B cell (primary cell): ENCODE data around the gene CREB5. TPM values are rescaled to one million over a fixed set of nuclear protein-coding genes. Genes with fewer than 3 reads are reported as not detected.

Experiments used
- ATAC-seq: fragments of 200-7000 bp; cut with Tn5 transposase; one replicate; pipeline ENCODE4 v1.10.0; 2021; ENCODE audit warnings: low read depth, mild to moderate bottlenecking, moderate number of reproducible peaks, moderate library complexity
- CTCF ChIA-PET: fragments of 350-600 bp; sonication (Branson Sonifier 250); formaldehyde crosslinking; loops from one replicate; lab custom pipeline; 2021; ENCODE audit warnings: antibody characterized with exemption, inconsistent platforms; lab: Charles Lee
- POLR2A ChIA-PET: fragments of 350-600 bp; sonication (Branson Sonifier 250); formaldehyde crosslinking; loops from one replicate; lab custom pipeline; 2021; ENCODE audit warnings: antibody characterized with exemption; lab: Charles Lee
- DNase-seq: peaks from one replicate; pipeline ENCODE4 v3.0.0; 2013
- H2AFZ ChIP-seq: 2 replicates; pipeline ENCODE4 v1.6.1; 2012; ENCODE audit warnings: mild to moderate bottlenecking, low read depth, low read length; ENCODE audit not compliant: insufficient read depth, poor library complexity, severe bottlenecking
- H3K27ac ChIP-seq, 2 donors: 1 replicate in 1 of 2; 2 replicates in 1 of 2; pipeline ENCODE4 v1.5.1; 2012 to 2013; ENCODE audit warnings: low read length in 2 of 2, mild to moderate bottlenecking in 2 of 2, moderate library complexity in 1 of 2
- H3K27me3 ChIP-seq, 4 experiments: fragments of 200-600 bp in 1 of 4; sonication (generic) in 1 of 4; replicated peaks in 1 of 4; 1 replicate in 2 of 4; 2 replicates in 2 of 4; pipeline versions ENCODE4 v1.6.1 to v1.7.0; 2013 to 2016; ENCODE audit warnings: low read length in 3 of 4, mild to moderate bottlenecking in 2 of 4, mixed read lengths in 1 of 4, moderate library complexity in 1 of 4; ENCODE audit not compliant: insufficient read depth in 4 of 4, control insufficient read depth in 3 of 4; ENCODE audit errors: control extremely low read depth in 1 of 4
- H3K36me3 ChIP-seq, 2 experiments: replicated peaks in 1 of 2; 1 replicate in 1 of 2; 2 replicates in 1 of 2; pipeline versions ENCODE4 v1.6.1 to v1.7.1; 2013; ENCODE audit warnings: low read length in 1 of 2; ENCODE audit not compliant: insufficient read depth in 2 of 2, control insufficient read depth in 1 of 2; ENCODE audit errors: control extremely low read depth in 1 of 2, extremely low read depth in 1 of 2
- H3K4me1 ChIP-seq, 2 donors: fragments of 200-600 bp in 1 of 2; sonication (generic) in 1 of 2; 1 replicate in 1 of 2; 2 replicates in 1 of 2; pipeline versions ENCODE4 v1.5.1 to v1.6.1; 2013 to 2017; ENCODE audit warnings: low read length in 2 of 2; ENCODE audit not compliant: control insufficient read depth in 2 of 2, insufficient read depth in 2 of 2
- H3K4me2 ChIP-seq: replicated peaks from 2 replicates; pipeline ENCODE3; 2012; ENCODE audit warnings: mild to moderate bottlenecking, low read depth, low read length; ENCODE audit not compliant: poor library complexity, severe bottlenecking
- H3K4me3 ChIP-seq, 5 experiments: fragments of 200-600 bp in 1 of 5; sonication (generic) in 1 of 5; 1 replicate in 3 of 5; 2 replicates in 2 of 5; pipeline versions ENCODE4 v1.5.1 to v1.7.0; 2011 to 2016; ENCODE audit warnings: low read length in 4 of 5, mild to moderate bottlenecking in 4 of 5, low read depth in 2 of 5, control low read depth in 1 of 5, moderate library complexity in 1 of 5; ENCODE audit not compliant: insufficient read depth in 1 of 5; ENCODE audit errors: control extremely low read depth in 1 of 5, extremely low read depth in 1 of 5
- H3K79me2 ChIP-seq: fragments of 200-600 bp; sonication (generic); one replicate; pipeline ENCODE4 v1.6.0; 2016; ENCODE audit warnings: low read length; ENCODE audit not compliant: control insufficient read depth, insufficient read depth
- H3K9ac ChIP-seq: fragments of 200-600 bp; sonication (generic); 2 replicates; pipeline ENCODE4 v1.6.1; 2017; ENCODE audit warnings: mild to moderate bottlenecking, low read length, moderate library complexity
- H3K9me3 ChIP-seq, 3 donors: one replicate each; pipeline versions ENCODE4 v1.6.1 to v1.7.1; 2013; ENCODE audit warnings: low read length in 2 of 3; ENCODE audit not compliant: control insufficient read depth in 2 of 3, insufficient read depth in 1 of 3; ENCODE audit errors: control extremely low read depth in 1 of 3
- H4K20me1 ChIP-seq: 2 replicates; pipeline ENCODE4 v1.6.0; 2012; ENCODE audit warnings: mild to moderate bottlenecking, low read length; ENCODE audit not compliant: insufficient read depth, control insufficient read depth, poor library complexity, severe bottlenecking
- H3K27ac Mint-ChIP-seq: one replicate; pipeline ENCODE4 v1.8.0; 2021; ENCODE audit warnings: mixed read lengths
- H3K27me3 Mint-ChIP-seq: one replicate; pipeline ENCODE4 v1.8.0; 2021; ENCODE audit warnings: mixed read lengths
- H3K4me1 Mint-ChIP-seq: one replicate; pipeline ENCODE4 v1.8.0; 2021; ENCODE audit warnings: mixed read lengths
- H3K4me3 Mint-ChIP-seq: one replicate; pipeline ENCODE4 v1.8.0; 2021; ENCODE audit warnings: mixed read lengths
- H3K9me3 Mint-ChIP-seq: one replicate; pipeline ENCODE4 v1.8.0; 2022; ENCODE audit warnings: mixed read lengths; ENCODE audit not compliant: insufficient read depth
- CTCF ChIP-seq: fragments of 200-600 bp; IDR thresholded peaks from one replicate; pipeline ENCODE4 v1.8.0; 2022; ENCODE audit warnings: antibody characterized with exemption, mild to moderate bottlenecking
- EZH2 ChIP-seq: IDR thresholded peaks from 2 replicates; pipeline ENCODE4 v1.6.1; 2012; ENCODE audit warnings: borderline replicate concordance, low read depth, mild to moderate bottlenecking, moderate library complexity, low read length; ENCODE audit not compliant: insufficient read depth, poor library complexity, severe bottlenecking
- WGBS: methylation state at CpG from one replicate; pipeline ENCODE4 v1.1.5; 2013; ENCODE audit warnings: missing lambda C conversion rate; ENCODE audit not compliant: insufficient coverage; 5-methylcytosine and 5-hydroxymethylcytosine counted together
- intact Hi-C: fragments of 100-400 bp; cut with micrococcal nuclease; formaldehyde crosslinking; loops from one replicate; pipeline ENCODE4 v1.10.0; 2022
- polyA plus RNA-seq: library from polyadenylated mRNA; depleted of rRNA; stranded (reverse); fragments of >200 nt; gene quantifications from 2 replicates; pipeline ENCODE4 v1.2.3, GENCODE V29; 2012
- total RNA-seq, 2 donors: library from RNA; stranded (reverse); fragments of 120-200 nt in 1 of 2; gene quantifications; 1 replicate in 1 of 2; 2 replicates in 1 of 2; pipeline versions ENCODE4 v1.2.3 to v1.2.4, GENCODE V29; 2013 to 2022

The CREB5 gene
- total and polyA plus RNA-seq, 2 donors (not counting 1 experiment from before 2014, with no cell fraction given), result 0.05 to 0.95 TPM

- ChIA-PET CTCF (no interaction called here), POLR2A (no interaction called here)
- Mint-ChIP-seq H3K4me1 (peaks cover 4% of the 10 kb centered on the region), H3K9me3 (no peaks in the 10 kb centered on the region), H3K27me3 (peaks cover 22% of the 10 kb centered on the region), H3K4me3 (no peak overlapping the region), H3K27ac (no peak overlapping the region)
- DNase-seq (no peak), ATAC-seq (no peak)
- intact Hi-C loops, result no loop called here
- Histone ChIP-seq H3K4me3 (no peak overlapping the region), H3K9ac (no peak overlapping the region), H3K4me2 (no peak overlapping the region), H3K79me2 (no peaks in the 10 kb centered on the region), H3K36me3 (no peaks in the 10 kb centered on the region), H3K27me3 (peaks cover 0 to 6% (median 0%) of the 10 kb centered on the region in 4 experiments), H4K20me1 (no peaks in the 10 kb centered on the region), H3K4me1 (no peaks in the 10 kb centered on the region), H2AFZ (no peak overlapping the region), H3K9me3 (no peaks in the 10 kb centered on the region), H3K27ac (no peak overlapping the region)
- TF ChIP-seq EZH2 (no peak), CTCF (no peak)
- WGBS, result 100% methylated on average over 1 of the region's 4 CpGs
Measured at GRCh38 chr7:28564755-28565374, 152.5 kb downstream of the CREB5 start.

- no peak overlapping the region for H3K27ac ChIP-seq
- no peak overlapping the region for H3K4me3 ChIP-seq
- Mint-ChIP-seq H3K4me1 (peaks cover 15% of the 10 kb centered on the region), H3K4me3 (no peak overlapping the region), H3K27me3 (peaks cover 16% of the 10 kb centered on the region), H3K27ac (no peak overlapping the region), H3K9me3 (no peaks in the 10 kb centered on the region)
- ChIA-PET POLR2A (no interaction called here), CTCF (no interaction called here)
- 25% methylated on average over 1 of the region's 1 CpG for WGBS
- ATAC-seq (no peak), DNase-seq (no peak)
- TF ChIP-seq CTCF (no peak), EZH2 (no peak)
- H3K9ac ChIP-seq, result no peak overlapping the region
- H3K27me3 ChIP-seq, result peaks cover 0 to 9% (median 0%) of the 10 kb centered on the region in 4 experiments
- H2AFZ ChIP-seq, result no peak overlapping the region
- intact Hi-C loops, result no loop called here
- no peaks in the 10 kb centered on the region for H3K79me2 ChIP-seq
- no peaks in the 10 kb centered on the region for H3K9me3 ChIP-seq
- H3K4me2 ChIP-seq, result no peak overlapping the region
- no peaks in the 10 kb centered on the region for H3K36me3 ChIP-seq
- H4K20me1 ChIP-seq, result no peaks in the 10 kb centered on the region
- H3K4me1 ChIP-seq, result peaks cover 6 to 7% of the 10 kb centered on the region in 2 donors
Measured at GRCh38 chr7:28565980-28566379, 153.7 kb downstream of the CREB5 start.
